22Rv1 (cell line): ENCODE measurements around the gene ADAMTSL2.

Experiments used
- H3K27ac ChIP-seq: fragments of 450-650 bp; 2 replicates; pipeline ENCODE4 v1.5.1; 2017
- CTCF ChIP-seq: fragments of 450-650 bp; IDR thresholded peaks from 2 replicates; pipeline ENCODE4 v1.5.1; 2017; ENCODE audit warnings: mild to moderate bottlenecking
- ZFX ChIP-seq: fragments of 450-650 bp; IDR thresholded peaks from 2 replicates; pipeline ENCODE4 v1.6.1; 2017; ENCODE audit warnings: antibody characterized with exemption, borderline replicate concordance

The ADAMTSL2 gene

GRCh38 chr9:133516256-133516960, 18.1 kb upstream of the ADAMTSL2 start:
- H3K27ac ChIP-seq = no peak overlapping the region
- TF ChIP-seq ZFX (no peak), CTCF (no peak)

GRCh38 chr9:133516961-133517350, 17.5 kb upstream of the ADAMTSL2 start:
- H3K27ac ChIP-seq = no peak overlapping the region
- TF ChIP-seq CTCF (no peak), ZFX (no peak)

GRCh38 chr9:133517711-133518110, 16.8 kb upstream of the ADAMTSL2 start:
- TF ChIP-seq ZFX (no peak), CTCF (no peak)
- H3K27ac ChIP-seq = no peak overlapping the region

GRCh38 chr9:133518200-133518599, 16.3 kb upstream of the ADAMTSL2 start:
- TF ChIP-seq ZFX = no peak
- no peak for TF ChIP-seq CTCF
- no peak overlapping the region for H3K27ac ChIP-seq

GRCh38 chr9:133518706-133519449, 15.6 kb upstream of the ADAMTSL2 start:
- TF ChIP-seq ZFX = no peak
- TF ChIP-seq CTCF = no peak
- no peak overlapping the region for H3K27ac ChIP-seq

GRCh38 chr9:133519693-133520092, 14.8 kb upstream of the ADAMTSL2 start:
- H3K27ac ChIP-seq = no peak overlapping the region
- TF ChIP-seq ZFX (no peak), CTCF (no peak)
